ENCODE results near the gene DLGAP3.
"Not testable (repeated sequence)": the region's sequence is repeated elsewhere in the genome, so short reads cannot be mapped to it uniquely, and the experiment has no call there.

The DLGAP3 gene, protein sequence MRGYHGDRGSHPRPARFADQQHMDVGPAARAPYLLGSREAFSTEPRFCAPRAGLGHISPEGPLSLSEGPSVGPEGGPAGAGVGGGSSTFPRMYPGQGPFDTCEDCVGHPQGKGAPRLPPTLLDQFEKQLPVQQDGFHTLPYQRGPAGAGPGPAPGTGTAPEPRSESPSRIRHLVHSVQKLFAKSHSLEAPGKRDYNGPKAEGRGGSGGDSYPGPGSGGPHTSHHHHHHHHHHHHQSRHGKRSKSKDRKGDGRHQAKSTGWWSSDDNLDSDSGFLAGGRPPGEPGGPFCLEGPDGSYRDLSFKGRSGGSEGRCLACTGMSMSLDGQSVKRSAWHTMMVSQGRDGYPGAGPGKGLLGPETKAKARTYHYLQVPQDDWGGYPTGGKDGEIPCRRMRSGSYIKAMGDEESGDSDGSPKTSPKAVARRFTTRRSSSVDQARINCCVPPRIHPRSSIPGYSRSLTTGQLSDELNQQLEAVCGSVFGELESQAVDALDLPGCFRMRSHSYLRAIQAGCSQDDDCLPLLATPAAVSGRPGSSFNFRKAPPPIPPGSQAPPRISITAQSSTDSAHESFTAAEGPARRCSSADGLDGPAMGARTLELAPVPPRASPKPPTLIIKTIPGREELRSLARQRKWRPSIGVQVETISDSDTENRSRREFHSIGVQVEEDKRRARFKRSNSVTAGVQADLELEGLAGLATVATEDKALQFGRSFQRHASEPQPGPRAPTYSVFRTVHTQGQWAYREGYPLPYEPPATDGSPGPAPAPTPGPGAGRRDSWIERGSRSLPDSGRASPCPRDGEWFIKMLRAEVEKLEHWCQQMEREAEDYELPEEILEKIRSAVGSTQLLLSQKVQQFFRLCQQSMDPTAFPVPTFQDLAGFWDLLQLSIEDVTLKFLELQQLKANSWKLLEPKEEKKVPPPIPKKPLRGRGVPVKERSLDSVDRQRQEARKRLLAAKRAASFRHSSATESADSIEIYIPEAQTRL

GRCh38 chr1:34929497-34929852 lies at the start of gene DLGAP3:
DLGAP3 (minus strand) TSS chr1:34929650; CDS start chr1:34905383, 24,267 bp downstream.
- DNase-seq = peak; percentile 93

DNA sequence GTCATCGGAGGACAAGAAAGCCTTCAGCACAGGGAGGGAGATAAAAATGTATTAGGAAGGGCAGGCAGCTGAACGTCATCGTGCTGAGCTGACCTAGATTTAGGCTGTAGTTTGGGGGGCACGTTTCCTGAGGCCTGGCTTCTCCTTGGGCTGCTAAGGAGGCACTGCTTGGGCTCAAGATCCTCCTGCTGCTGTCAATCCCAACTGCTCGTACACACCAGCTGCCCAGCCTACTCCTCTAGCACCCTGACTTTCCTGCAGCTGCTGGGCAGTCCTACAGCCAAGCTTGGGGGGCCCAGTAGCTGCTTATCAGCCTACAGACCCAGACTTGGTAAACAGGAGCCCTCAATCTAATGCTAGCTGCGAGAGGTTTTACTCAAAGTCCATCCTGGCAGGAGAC lies 49.5 kb upstream of the DLGAP3 start:
- DNase-seq = no peak

- DNase-seq = no peak
Measured at GRCh38 chr1:34977858-34978257, 48.4 kb upstream of the DLGAP3 start.

GRCh38 chr1:34977210-34977471 lies 47.7 kb upstream of the DLGAP3 start:
- DNase-seq = no peak

DNA sequence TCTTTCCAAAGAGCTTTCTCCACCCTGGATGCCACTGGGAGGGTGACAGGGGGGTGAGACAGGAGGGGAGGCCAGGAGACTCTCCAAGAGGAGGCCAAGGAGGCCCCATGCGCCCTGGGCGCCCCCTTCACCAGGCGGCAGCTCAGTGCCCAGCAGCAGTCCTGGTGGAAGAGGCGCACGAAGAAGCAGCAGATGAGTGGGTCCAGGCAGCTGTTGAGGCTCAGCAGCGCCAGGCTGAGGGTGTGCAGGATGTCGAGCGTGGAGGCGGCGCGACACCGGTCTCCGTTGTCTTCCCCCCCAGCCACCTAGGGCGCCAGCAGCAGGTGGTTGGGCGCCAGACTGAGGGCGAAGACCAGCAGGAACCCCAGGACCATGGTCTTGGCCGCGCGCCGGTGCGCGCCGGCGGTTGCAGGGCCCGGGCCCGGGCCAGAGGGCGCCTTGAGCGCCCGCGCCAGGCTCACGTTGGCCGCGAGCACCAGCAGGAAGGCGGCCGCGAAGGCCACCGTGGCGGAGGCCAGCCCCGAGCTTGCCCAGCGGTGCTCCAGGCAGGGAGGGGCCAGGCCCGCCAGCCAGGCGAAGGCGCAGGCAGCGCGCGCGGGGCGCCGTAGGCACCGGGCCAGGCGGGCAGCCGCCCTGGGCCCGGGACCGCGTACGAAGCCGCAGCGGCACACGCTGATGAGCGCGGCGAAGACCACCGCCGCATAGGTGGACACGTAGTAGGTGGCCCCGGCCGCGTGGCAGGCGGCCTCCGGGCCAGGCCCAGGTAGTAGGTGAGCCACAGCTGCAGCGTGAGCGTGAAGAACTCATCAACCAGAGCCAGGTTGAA lies 47.1 kb upstream of the DLGAP3 start:
- DNase-seq = no peak

GRCh38 chr1:34975771-34976170 lies 46.3 kb upstream of the DLGAP3 start:
- no peak for DNase-seq

DNA sequence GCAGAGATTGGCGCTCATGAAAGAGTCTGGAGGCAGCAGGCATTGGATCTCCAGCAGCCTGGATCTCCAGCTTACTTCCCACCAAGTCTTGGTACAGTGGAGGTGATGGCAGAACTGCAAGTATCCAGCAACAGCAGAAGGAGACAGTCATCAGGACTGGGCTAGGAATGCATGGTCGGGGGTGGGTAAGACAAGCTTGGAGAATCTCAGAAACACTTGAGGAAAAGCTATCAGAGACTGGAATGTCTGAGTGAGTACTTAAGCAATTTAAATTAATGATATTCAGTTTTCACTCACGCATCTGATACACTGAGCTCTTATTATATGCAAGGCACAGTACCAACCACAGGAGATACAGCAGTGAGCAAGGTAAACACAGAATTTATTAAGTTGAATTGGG lies 45.9 kb upstream of the DLGAP3 start:
- no peak for DNase-seq

DNA sequence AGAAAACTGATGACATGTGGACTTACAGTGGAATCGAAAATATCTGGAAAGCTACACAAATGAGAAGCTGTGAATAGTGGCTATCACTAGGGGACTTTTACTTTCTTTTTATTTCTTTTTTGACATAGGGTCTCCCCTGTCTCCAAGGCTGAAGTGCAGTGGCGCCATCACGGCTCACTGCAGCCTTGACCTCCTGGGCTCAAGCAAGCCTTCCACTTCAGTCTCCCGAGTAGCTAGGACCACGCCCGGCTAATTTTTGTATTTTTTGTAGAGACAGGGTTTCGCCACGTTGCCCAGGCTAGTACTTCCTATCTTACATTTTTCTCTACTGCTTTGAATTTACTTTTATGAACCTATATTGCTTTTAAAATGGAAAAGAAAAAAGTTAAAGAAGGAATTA lies 45.2 kb upstream of the DLGAP3 start:
- DNase-seq = no peak

DNA sequence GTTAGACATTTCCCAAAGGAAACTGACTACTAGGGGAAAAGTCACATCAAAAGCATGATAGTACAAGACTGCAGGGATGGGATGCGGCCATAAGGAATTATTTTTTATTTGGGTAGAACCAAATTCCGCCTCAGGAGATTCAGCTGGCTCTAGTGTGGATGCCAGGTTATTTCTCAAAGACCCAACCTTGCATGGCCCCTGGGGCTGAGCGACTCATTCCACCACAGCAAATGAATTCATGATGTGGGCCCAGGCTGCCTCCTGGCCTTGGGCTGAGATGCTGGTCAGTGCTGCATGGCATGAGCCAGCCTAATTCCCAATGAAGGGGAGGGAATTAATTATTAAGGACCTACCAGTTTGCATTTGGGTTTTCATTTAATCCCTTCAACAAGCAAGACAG lies 43.9 kb upstream of the DLGAP3 start:
- DNase-seq = no peak

DNA sequence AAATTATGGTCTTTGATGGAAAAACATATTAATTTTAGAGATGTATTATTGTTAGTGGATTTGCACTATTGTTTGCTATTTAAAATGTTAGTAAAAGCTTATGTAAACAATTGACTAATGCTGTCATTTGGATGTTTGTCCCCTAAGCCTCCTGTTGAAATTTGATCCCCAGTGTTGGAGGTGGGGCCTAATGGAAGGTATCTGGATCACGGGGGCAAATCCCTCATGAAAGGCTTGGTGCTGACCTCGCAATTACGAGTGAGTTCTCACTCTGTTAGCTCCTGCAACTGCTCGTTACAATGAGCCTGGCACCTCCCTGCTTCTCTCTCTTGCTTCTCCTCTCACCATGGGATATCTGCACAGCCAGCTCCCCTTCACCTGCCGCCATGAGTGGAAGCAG lies 41.4 kb upstream of the DLGAP3 start:
- peak; percentile 100 for DNase-seq

DNA sequence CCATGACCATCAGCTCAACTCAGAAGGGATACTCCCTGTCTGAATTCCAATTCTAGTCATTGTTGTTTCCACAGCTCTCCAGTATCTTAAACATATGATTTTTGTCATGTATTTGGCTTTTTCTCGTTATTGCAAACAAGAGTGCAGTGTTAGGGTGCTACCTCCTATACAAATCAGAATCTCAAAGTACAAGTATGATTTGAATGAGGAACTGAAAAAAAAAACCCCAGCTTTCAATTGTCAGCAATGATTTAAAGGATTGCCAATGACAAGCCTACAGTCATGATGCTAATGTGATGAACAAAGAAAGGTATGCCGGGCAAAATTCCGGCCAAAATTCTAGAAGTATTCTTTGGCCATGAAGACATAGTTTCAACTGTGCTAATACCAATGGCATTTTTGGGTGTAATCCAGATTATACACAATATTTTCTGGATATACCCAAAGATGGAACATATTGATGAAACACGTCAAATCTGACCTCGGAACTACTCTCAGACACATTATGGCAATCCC lies 40.8 kb upstream of the DLGAP3 start:
- no peak for DNase-seq

DNA sequence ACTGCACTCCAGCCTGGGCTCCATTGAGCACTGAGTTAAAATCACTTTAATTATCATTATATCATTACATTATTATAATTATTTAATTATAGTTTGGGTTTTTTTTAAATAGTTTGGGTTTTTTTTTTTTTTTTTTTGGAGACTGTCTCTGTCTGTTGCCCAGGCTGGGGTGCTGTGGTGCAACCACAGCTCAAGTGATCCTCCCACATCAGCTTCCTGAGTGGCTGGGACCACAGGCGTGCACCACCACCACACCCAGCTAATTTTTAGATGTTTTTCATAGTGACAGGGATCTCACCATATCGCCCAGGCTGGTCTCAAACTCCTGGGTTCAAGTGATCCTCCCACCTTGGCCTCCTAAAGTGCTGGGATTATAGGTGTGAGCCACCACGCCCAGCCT lies 38.8 kb upstream of the DLGAP3 start:
- not testable (repeated sequence) for DNase-seq

- not testable (repeated sequence) for DNase-seq
Measured at GRCh38 chr1:34967672-34968071, 38.2 kb upstream of the DLGAP3 start.

DNA sequence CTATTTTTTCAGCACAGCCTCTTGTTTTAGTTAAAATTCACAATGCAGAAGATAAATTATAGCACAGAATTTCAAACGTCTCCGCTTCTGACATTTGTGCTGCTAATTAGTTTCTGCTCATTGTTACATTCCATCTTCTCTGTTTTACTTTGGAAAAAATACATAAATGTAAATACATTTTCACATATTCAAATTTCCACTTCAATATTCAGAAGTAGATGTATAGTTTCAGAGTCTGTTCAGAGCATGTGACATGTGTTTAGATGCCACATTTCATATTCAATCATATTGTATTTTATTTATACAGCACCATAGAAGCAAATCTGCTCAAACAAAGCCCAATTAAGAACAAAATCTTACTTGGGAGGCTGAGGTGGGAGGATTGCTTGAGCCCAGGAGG lies 36.1 kb upstream of the DLGAP3 start:
- DNase-seq = no peak

- DNase-seq = no peak
Measured at GRCh38 chr1:34950428-34950827, 21.0 kb upstream of the DLGAP3 start.

DNA sequence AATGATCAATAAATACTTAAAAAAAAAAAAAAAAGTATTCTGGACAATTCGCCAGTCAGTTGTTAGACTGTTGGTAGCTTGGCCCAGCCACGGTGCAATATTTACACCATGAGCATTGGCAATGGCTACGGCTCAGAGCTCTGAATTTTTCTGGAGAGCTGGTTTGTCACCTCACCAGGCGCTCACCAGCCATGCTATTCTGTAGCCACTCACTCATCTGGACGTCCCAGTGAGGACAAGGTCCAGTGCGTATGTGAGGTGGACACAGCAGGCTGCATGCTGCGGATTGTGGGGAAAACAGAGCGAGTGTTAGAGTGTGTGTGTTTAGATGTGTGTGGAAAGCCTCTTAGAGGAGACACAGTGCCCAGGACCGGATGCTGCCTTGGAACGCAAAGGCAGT lies 19.3 kb upstream of the DLGAP3 start:
- DNase-seq = not testable (repeated sequence)

- not testable (repeated sequence) for DNase-seq
Measured at GRCh38 chr1:34947641-34948314, 18.3 kb upstream of the DLGAP3 start.

- no peak for DNase-seq
Measured at GRCh38 chr1:34946211-34946610, 16.8 kb upstream of the DLGAP3 start.

DNA sequence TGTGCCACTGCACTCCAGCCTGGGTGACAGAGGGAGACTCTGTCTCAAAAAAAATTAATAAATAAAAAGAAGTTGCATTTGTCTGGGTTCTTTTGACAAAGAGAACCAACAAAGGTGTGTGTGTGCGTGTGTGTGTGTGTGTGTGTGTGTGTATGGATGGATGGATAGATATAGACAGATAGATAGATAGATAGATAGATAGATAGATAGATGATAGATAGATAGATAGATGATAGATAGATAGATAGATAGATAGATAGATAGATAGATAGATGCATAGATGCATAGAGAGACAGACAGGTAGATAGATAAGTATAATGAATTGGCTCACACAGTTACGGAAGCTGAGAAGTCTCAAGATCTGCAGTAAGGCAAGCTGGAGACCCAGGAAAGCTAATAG lies 12.3 kb upstream of the DLGAP3 start:
- not testable (repeated sequence) for DNase-seq

- no peak for DNase-seq
Measured at GRCh38 chr1:34930702-34931071, 1.2 kb upstream of the DLGAP3 start.

DNA sequence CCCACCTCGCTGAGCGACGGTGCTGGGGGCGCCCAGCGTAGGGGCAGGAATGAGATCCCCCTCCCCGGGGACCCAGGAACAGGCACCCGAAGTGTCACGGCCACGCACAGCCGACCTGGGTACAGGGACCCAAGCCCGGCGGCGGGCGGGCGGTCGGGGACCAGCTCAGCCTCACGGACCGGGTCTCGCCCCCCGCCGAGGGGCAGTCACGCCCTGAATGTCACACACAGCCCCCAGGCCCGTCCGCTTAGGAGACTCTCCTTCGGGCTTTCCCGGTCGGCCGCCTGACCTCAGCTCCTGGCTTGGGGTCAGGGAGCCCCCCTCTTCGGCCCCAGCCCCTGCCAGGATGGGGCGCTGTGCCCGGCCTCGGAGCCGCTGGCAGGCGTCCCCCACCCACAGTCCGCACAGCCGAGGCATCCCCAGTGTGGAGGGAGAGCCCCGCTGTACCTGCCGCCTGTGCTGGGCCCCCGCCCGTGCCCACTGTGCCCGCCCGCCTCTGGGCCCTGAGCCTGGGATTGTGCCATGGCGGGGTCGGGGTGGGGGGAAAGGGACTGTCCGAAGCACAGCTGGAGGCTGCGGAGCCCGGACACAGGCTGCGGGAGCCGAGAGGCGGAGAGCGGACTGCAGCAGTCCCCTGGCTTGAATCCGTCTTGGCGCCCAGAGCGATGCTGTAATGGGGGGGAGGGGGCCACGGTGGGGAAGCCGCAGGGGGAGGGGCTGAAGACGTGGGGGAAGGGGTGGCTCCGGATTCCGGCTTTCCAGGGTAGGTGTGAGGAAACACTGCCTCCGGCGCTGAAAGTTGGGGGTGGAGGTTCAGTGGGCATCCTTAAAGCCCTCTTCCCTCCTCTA lies 627 bp upstream of the DLGAP3 start:
- peak; percentile 88 for DNase-seq
